Retinal pigment epithelial cell (primary cell): ENCODE data around the gene TMEM171.

Experiments
- DNase-seq: peaks from one replicate; pipeline ENCODE4 v3.0.0-alpha.2; 2010; ENCODE audit warnings: low read depth
- H3K4me3 ChIP-seq: 2 replicates; pipeline ENCODE4 v1.5.1; 2011; ENCODE audit warnings: mild to moderate bottlenecking, low read length, control low read depth, moderate library complexity
- CTCF ChIP-seq: conservative IDR thresholded peaks from 2 replicates; pipeline ENCODE4 v1.5.1; 2011; ENCODE audit warnings: low read depth, low read length, control low read depth, inconsistent platforms

Gene TMEM171

GRCh38 chr5:73137563-73138530 lies 17.5 kb downstream of the TMEM171 start:
- no peak for TF ChIP-seq CTCF
- no peak for DNase-seq
- no peak overlapping the region for H3K4me3 ChIP-seq

GRCh38 chr5:73139485-73139884 lies 19.1 kb downstream of the TMEM171 start:
- TF ChIP-seq CTCF, result no peak
- DNase-seq, result no peak
- no peak overlapping the region for H3K4me3 ChIP-seq

- DNase-seq, result no peak
- TF ChIP-seq CTCF, result no peak
- no peak overlapping the region for H3K4me3 ChIP-seq
These were observed 20.4 kb downstream of the TMEM171 start for GRCh38 chr5:73140801-73141200.

GRCh38 chr5:73142035-73142434 lies 21.7 kb downstream of the TMEM171 start:
- no peak for DNase-seq
- no peak overlapping the region for H3K4me3 ChIP-seq
- no peak for TF ChIP-seq CTCF

GRCh38 chr5:73143716-73144115 lies 23.3 kb downstream of the TMEM171 start:
- H3K4me3 ChIP-seq, result no peak overlapping the region
- no peak for DNase-seq
- no peak for TF ChIP-seq CTCF

GRCh38 chr5:73149540-73149939 lies 29.2 kb downstream of the TMEM171 start:
- TF ChIP-seq CTCF, result no peak
- no peak for DNase-seq
- H3K4me3 ChIP-seq, result no peak overlapping the region

GRCh38 chr5:73150876-73151275 lies 30.5 kb downstream of the TMEM171 start:
- TF ChIP-seq CTCF, result no peak
- no peak for DNase-seq
- H3K4me3 ChIP-seq, result no peak overlapping the region
